Measurements from ENCODE around the gene HCFC1R1.

Gene HCFC1R1

GRCh38 chr16:2999929-3000328, 23.8 kb downstream of the HCFC1R1 start:
- no peak overlapping the region for H2BK5ac ChIP-seq (ENCODE audit: low read length)
- H2BK15ac ChIP-seq (ENCODE audit: low read length) = no peak overlapping the region
- H3K79me1 ChIP-seq (ENCODE audit: low read depth, low read length) = peaks cover 2% of the 10 kb centered on the region
- peak overlapping the region; percentile 30 for H4K91ac ChIP-seq (ENCODE audit: low read depth, low read length, poor library complexity)
- H3K27me3 ChIP-seq (ENCODE audit: control insufficient read depth in 3 of 3, insufficient read depth in 3 of 3, low read depth in 1 of 3, low read length in 3 of 3) = peaks cover 3 to 65% (median 7%) of the 10 kb centered on the region in 3 experiments
- H3K14ac ChIP-seq (ENCODE audit: low read length) = no peak overlapping the region
- no CpG with 5 or more reads among the region's 6 CpGs for WGBS, 2 donors (ENCODE audit: extremely low coverage in 2 of 2, insufficient read length in 2 of 2, insufficient replicate concordance in 1 of 2)
- H3K4me2 ChIP-seq (ENCODE audit: insufficient read depth, low read length, poor library complexity, severe bottlenecking) = no peak overlapping the region
- H3K23ac ChIP-seq (ENCODE audit: low read depth, low read length, poor library complexity) = no peak overlapping the region
- H3K9me3 ChIP-seq (replicated peaks in 1 of 2; ENCODE audit: control insufficient read depth in 2 of 2, insufficient read depth in 1 of 2, low read depth in 1 of 2, low read length in 2 of 2) = no peaks in the 10 kb centered on the region
- H3K9ac ChIP-seq (ENCODE audit: low read depth, low read length, poor library complexity) = no peak overlapping the region
- H3K4me1 ChIP-seq (ENCODE audit: control insufficient read depth in 2 of 2, insufficient read depth in 1 of 2, low read depth in 1 of 2, low read length in 2 of 2) = peaks cover 0 to 2% of the 10 kb centered on the region in 2 donors
- no peak overlapping the region for H3K4ac ChIP-seq (ENCODE audit: low read length)
- no peaks in the 10 kb centered on the region for H3K36me3 ChIP-seq (replicated peaks in 1 of 2; ENCODE audit: control insufficient read depth in 2 of 2, insufficient read depth in 2 of 2, low read length in 2 of 2)
- H2BK120ac ChIP-seq (ENCODE audit: low read depth, low read length) = no peak overlapping the region
- no peak for DNase-seq (ENCODE audit: low spot score)
- H2AFZ ChIP-seq (ENCODE audit: low read length) = no peak overlapping the region
- H4K8ac ChIP-seq (ENCODE audit: low read depth, low read length) = no peak overlapping the region
- H2BK12ac ChIP-seq (ENCODE audit: low read length) = no peak overlapping the region
- no peak overlapping the region for H3K4me3 ChIP-seq (ENCODE audit: low read length in 2 of 2)
- H3K18ac ChIP-seq (ENCODE audit: low read length) = no peak overlapping the region
- H2AK5ac ChIP-seq (ENCODE audit: low read depth, low read length) = no peak overlapping the region
- no peak overlapping the region for H3K27ac ChIP-seq (replicated peaks; ENCODE audit: low read length)

GRCh38 chr16:2996298-2996697, 27.4 kb downstream of the HCFC1R1 start:
- no peak overlapping the region for H3K14ac ChIP-seq (ENCODE audit: low read length)
- peak overlapping the region; percentile 64 for H3K18ac ChIP-seq (ENCODE audit: low read length)
- no peak overlapping the region for H4K8ac ChIP-seq (ENCODE audit: low read depth, low read length)
- H3K9ac ChIP-seq (ENCODE audit: low read depth, low read length, poor library complexity) = peak overlapping the region; percentile 50
- peaks cover 2% of the 10 kb centered on the region for H3K79me1 ChIP-seq (ENCODE audit: low read depth, low read length)
- no peak overlapping the region for H2BK120ac ChIP-seq (ENCODE audit: low read depth, low read length)
- no peak overlapping the region for H3K4me3 ChIP-seq (ENCODE audit: low read length in 2 of 2)
- no peak overlapping the region for H2BK12ac ChIP-seq (ENCODE audit: low read length)
- H3K4me2 ChIP-seq (ENCODE audit: insufficient read depth, low read length, poor library complexity, severe bottlenecking) = no peak overlapping the region
- H3K36me3 ChIP-seq (replicated peaks in 1 of 2; ENCODE audit: control insufficient read depth in 2 of 2, insufficient read depth in 2 of 2, low read length in 2 of 2) = no peaks in the 10 kb centered on the region
- peaks cover 0 to 79% (median 0%) of the 10 kb centered on the region in 3 experiments for H3K27me3 ChIP-seq (ENCODE audit: control insufficient read depth in 3 of 3, insufficient read depth in 3 of 3, low read depth in 1 of 3, low read length in 3 of 3)
- H4K91ac ChIP-seq (ENCODE audit: low read depth, low read length, poor library complexity) = no peak overlapping the region
- H3K4me1 ChIP-seq (ENCODE audit: control insufficient read depth in 2 of 2, insufficient read depth in 1 of 2, low read depth in 1 of 2, low read length in 2 of 2) = peaks cover 0 to 3% of the 10 kb centered on the region in 2 donors
- no peaks in the 10 kb centered on the region for H3K9me3 ChIP-seq (replicated peaks in 1 of 2; ENCODE audit: control insufficient read depth in 2 of 2, insufficient read depth in 1 of 2, low read depth in 1 of 2, low read length in 2 of 2)
- no peak for DNase-seq (ENCODE audit: low spot score)
- peak overlapping the region; percentile 91 for H2BK15ac ChIP-seq (ENCODE audit: low read length)
- no CpG with 5 or more reads among the region's 13 CpGs for WGBS, 2 donors (ENCODE audit: extremely low coverage in 2 of 2, insufficient read length in 2 of 2, insufficient replicate concordance in 1 of 2)
- H3K27ac ChIP-seq (replicated peaks; ENCODE audit: low read length) = no peak overlapping the region
- no peak overlapping the region for H2AK5ac ChIP-seq (ENCODE audit: low read depth, low read length)
- H2BK5ac ChIP-seq (ENCODE audit: low read length) = peak overlapping the region; percentile 48
- H3K4ac ChIP-seq (ENCODE audit: low read length) = no peak overlapping the region
- H3K23ac ChIP-seq (ENCODE audit: low read depth, low read length, poor library complexity) = peak overlapping the region; percentile 25
- H2AFZ ChIP-seq (ENCODE audit: low read length) = no peak overlapping the region

GRCh38 chr16:2992383-2993081, 31.2 kb downstream of the HCFC1R1 start:
- no peak overlapping the region for H2AK5ac ChIP-seq (ENCODE audit: low read depth, low read length)
- no peak overlapping the region for H3K27ac ChIP-seq (replicated peaks; ENCODE audit: low read length)
- H3K14ac ChIP-seq (ENCODE audit: low read length) = no peak overlapping the region
- H4K8ac ChIP-seq (ENCODE audit: low read depth, low read length) = no peak overlapping the region
- peak overlapping the region in 1 of 2 donors; percentile 17 for H3K4me3 ChIP-seq (ENCODE audit: low read length in 2 of 2)
- H3K9ac ChIP-seq (ENCODE audit: low read depth, low read length, poor library complexity) = no peak overlapping the region
- H2BK15ac ChIP-seq (ENCODE audit: low read length) = no peak overlapping the region
- H2BK5ac ChIP-seq (ENCODE audit: low read length) = peak overlapping the region; percentile 24
- H3K4ac ChIP-seq (ENCODE audit: low read length) = no peak overlapping the region
- no peaks in the 10 kb centered on the region for H3K36me3 ChIP-seq (replicated peaks in 1 of 2; ENCODE audit: control insufficient read depth in 2 of 2, insufficient read depth in 2 of 2, low read length in 2 of 2)
- peak overlapping the region; percentile 64 for H3K18ac ChIP-seq (ENCODE audit: low read length)
- no peaks in the 10 kb centered on the region for H3K9me3 ChIP-seq (replicated peaks in 1 of 2; ENCODE audit: control insufficient read depth in 2 of 2, insufficient read depth in 1 of 2, low read depth in 1 of 2, low read length in 2 of 2)
- no peak overlapping the region for H2AFZ ChIP-seq (ENCODE audit: low read length)
- H3K23ac ChIP-seq (ENCODE audit: low read depth, low read length, poor library complexity) = no peak overlapping the region
- H4K91ac ChIP-seq (ENCODE audit: low read depth, low read length, poor library complexity) = no peak overlapping the region
- no peak for DNase-seq (ENCODE audit: low spot score)
- no peak overlapping the region for H3K4me2 ChIP-seq (ENCODE audit: insufficient read depth, low read length, poor library complexity, severe bottlenecking)
- no peaks in the 10 kb centered on the region for H3K79me1 ChIP-seq (ENCODE audit: low read depth, low read length)
- no peak overlapping the region for H2BK120ac ChIP-seq (ENCODE audit: low read depth, low read length)
- H3K4me1 ChIP-seq (ENCODE audit: control insufficient read depth in 2 of 2, insufficient read depth in 1 of 2, low read depth in 1 of 2, low read length in 2 of 2) = peaks cover 0 to 4% of the 10 kb centered on the region in 2 donors
- no CpG with 5 or more reads among the region's 14 CpGs for WGBS, 2 donors (ENCODE audit: extremely low coverage in 2 of 2, insufficient read length in 2 of 2, insufficient replicate concordance in 1 of 2)
- H2BK12ac ChIP-seq (ENCODE audit: low read length) = peak overlapping the region; percentile 10
- H3K27me3 ChIP-seq (ENCODE audit: control insufficient read depth in 3 of 3, insufficient read depth in 3 of 3, low read depth in 1 of 3, low read length in 3 of 3) = peaks cover 0 to 79% (median 0%) of the 10 kb centered on the region in 3 experiments

- Histone ChIP-seq H3K27ac (replicated peaks; ENCODE audit: low read length) (no peak overlapping the region), H3K36me3 (replicated peaks in 1 of 2; ENCODE audit: control insufficient read depth in 2 of 2, insufficient read depth in 2 of 2, low read length in 2 of 2) (no peaks in the 10 kb centered on the region), H3K4me3 (ENCODE audit: low read length in 2 of 2) (no peak overlapping the region), H2BK15ac (ENCODE audit: low read length) (peak overlapping the region; percentile 26), H3K4me2 (ENCODE audit: insufficient read depth, low read length, poor library complexity, severe bottlenecking) (no peak overlapping the region), H3K4me1 (ENCODE audit: control insufficient read depth in 2 of 2, insufficient read depth in 1 of 2, low read depth in 1 of 2, low read length in 2 of 2) (peaks cover 0 to 4% of the 10 kb centered on the region in 2 donors), H3K9ac (ENCODE audit: low read depth, low read length, poor library complexity) (no peak overlapping the region), H3K79me1 (ENCODE audit: low read depth, low read length) (no peaks in the 10 kb centered on the region), H2AK5ac (ENCODE audit: low read depth, low read length) (peak overlapping the region; percentile 35), H3K9me3 (replicated peaks in 1 of 2; ENCODE audit: control insufficient read depth in 2 of 2, insufficient read depth in 1 of 2, low read depth in 1 of 2, low read length in 2 of 2) (no peaks in the 10 kb centered on the region), H3K23ac (ENCODE audit: low read depth, low read length, poor library complexity) (peak overlapping the region; percentile 55), H3K18ac (ENCODE audit: low read length) (peak overlapping the region; percentile 38), H3K14ac (ENCODE audit: low read length) (no peak overlapping the region), H2BK120ac (ENCODE audit: low read depth, low read length) (no peak overlapping the region), H3K27me3 (ENCODE audit: control insufficient read depth in 3 of 3, insufficient read depth in 3 of 3, low read depth in 1 of 3, low read length in 3 of 3) (peaks cover 0 to 79% (median 0%) of the 10 kb centered on the region in 3 experiments), H2AFZ (ENCODE audit: low read length) (no peak overlapping the region), H2BK12ac (ENCODE audit: low read length) (peak overlapping the region; percentile 46), H4K8ac (ENCODE audit: low read depth, low read length) (no peak overlapping the region), H3K4ac (ENCODE audit: low read length) (no peak overlapping the region), H4K91ac (ENCODE audit: low read depth, low read length, poor library complexity) (no peak overlapping the region), H2BK5ac (ENCODE audit: low read length) (no peak overlapping the region)
- no peak for DNase-seq (ENCODE audit: low spot score)
- WGBS, 2 donors (ENCODE audit: extremely low coverage in 2 of 2, insufficient read length in 2 of 2, insufficient replicate concordance in 1 of 2) = no CpG with 5 or more reads among the region's 12 CpGs
Measured at GRCh38 chr16:2991566-2992261, 32.0 kb downstream of the HCFC1R1 start.

Data from neuronal stem cell (in vitro differentiated cells).